Measurements from ENCODE around the gene MCUB.
"Not testable (repeated sequence)": the region's sequence is repeated elsewhere in the genome, so short reads cannot be mapped to it uniquely, and the experiment has no call there.

Gene MCUB

DNA sequence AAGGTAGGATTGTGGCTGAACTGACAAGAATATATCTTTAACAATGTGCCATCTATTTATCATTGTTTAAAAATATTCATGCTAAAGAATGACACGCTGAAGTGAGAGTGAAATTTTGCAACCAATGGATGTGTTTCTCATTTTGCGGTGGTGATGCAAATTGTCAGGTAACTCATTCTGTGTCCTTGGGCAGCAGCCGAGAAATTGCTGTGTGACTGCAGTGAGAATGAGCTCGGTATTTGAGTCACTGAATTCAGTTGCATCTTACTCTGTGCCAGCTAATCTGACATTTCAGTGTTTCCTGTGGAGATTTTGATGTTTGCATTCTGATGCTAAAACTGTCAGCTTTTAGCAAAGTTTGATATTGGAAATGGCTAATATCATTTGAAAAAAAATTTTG, 28.1 kb downstream of the MCUB start:
- DNase-seq, result no peak

DNA sequence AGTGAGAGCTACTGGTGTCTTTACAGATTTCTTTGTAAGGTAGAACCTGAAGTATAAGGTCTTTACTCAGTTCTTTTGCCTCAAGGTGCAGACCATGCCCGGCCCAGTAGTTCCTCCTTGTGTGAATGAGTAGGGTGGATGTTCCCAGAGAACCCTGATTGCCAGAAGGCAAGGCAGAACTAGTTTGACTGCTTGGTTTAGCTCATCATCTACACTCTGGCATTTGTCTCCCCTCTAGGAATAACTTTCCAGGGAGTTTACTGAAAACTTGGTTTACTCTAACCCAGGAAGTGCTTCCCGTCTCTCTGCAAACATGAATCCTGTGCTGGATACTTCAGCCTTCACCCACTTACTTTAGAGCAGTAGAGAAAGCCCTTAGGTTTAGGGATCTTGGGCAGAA, 29.1 kb downstream of the MCUB start:
- no peak for DNase-seq

DNA sequence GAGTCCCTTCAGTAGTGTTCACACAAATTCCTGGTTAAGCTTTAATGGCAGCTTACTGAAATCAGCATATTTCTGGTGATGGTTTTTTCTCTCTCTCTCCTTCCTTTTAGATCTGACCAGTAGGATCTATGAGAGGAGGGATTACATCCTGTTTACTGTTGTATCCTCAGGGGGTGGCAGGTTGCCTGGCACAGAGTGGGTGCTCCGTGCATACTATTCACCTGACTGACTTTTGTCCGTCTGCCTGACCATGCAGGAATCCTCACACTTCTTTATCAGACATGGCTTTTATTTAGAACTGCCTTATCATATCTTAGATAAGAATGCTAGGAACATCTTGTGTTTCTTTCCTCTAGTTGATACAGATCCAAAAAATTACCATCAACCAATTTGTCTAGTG, 29.6 kb downstream of the MCUB start:
- DNase-seq, result no peak

DNA sequence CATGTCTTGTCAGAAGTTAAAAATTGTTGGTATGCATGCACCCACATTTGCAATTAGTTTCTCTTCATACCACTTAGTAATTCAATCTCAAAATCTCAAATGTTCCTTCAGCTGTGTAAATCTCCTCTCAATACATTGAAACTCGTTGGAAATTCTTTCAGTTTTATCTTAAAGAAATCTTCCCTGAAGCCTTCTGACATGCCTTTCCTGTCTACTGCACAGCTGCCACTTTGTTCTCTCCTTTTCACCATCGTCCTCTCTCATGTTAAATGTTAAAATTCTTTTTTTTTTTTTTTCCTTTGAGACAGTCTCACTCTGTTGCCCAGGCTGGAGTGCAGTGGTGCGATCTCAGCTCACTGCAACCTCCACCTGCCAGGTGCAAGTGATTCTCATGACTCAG, 30.9 kb downstream of the MCUB start:
- no peak for DNase-seq

DNA sequence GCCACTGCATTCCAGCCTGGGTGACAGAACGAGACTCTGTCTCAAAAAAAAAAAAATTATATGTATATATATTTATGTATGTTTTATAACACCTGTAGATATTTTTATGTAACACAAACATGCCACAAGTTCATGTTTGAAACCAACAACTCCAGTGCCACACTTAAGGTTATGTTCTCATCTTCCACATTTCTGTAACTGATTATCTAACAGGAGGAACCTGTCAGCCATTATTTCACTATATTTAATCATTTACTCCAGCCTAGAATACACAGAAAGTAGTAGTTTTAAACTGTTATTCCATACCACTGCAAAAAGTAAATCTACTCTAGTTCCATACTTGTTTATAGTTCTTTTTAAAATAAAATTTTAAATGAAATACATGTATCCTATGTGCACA, 32.3 kb downstream of the MCUB start:
- DNase-seq, result no peak

DNA sequence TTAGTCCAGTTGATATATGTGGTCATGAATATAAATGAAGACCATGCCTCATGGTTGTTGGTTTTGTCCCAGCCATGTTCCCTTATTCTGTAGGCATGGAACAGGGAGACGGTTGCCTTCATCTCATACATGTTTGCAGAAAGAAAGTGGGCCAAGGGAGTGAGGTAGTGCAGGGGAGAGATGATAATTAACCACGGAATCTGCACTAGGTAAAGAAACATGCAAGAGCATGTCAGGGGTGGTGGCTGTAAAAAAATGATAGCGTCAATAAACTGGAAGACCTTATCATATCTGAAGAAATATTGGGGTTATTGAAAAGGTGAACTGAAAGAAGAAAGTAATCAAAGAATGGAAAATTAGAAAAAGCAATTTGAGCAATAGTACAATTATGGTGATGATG, 35.1 kb downstream of the MCUB start:
- not testable (repeated sequence) for DNase-seq

DNA sequence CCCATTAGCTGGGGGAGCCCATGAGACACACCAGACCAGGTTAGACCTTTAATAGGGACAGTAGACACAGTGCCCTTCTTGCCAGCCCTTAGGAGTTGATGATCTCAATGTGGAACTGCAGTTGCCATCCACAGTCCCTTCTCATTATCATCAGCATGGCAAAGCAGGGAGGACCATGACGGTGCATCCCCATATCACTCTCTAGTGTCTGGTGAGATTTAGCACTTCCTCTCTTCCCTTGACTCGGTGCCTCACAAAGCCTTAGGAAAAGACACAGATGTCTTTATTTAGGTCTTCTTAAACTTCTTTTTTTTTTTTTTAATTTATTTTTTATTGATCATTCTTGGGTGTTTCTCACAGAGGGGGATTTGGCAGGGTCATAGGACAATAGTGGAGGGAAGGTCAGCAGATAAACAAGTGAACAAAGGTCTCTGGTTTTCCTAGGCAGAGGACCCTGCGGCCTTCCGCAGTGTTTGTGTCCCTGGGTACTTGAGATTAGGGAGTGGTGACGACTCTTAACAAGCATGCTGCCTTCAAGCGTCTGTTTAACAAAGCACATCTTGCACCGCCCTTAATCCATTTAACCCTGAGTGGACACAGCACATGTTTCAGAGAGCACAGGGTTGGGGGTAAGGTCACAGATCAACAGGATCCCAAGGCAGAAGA, 36.5 kb downstream of the MCUB start:
- DNase-seq, result not testable (repeated sequence)

DNA sequence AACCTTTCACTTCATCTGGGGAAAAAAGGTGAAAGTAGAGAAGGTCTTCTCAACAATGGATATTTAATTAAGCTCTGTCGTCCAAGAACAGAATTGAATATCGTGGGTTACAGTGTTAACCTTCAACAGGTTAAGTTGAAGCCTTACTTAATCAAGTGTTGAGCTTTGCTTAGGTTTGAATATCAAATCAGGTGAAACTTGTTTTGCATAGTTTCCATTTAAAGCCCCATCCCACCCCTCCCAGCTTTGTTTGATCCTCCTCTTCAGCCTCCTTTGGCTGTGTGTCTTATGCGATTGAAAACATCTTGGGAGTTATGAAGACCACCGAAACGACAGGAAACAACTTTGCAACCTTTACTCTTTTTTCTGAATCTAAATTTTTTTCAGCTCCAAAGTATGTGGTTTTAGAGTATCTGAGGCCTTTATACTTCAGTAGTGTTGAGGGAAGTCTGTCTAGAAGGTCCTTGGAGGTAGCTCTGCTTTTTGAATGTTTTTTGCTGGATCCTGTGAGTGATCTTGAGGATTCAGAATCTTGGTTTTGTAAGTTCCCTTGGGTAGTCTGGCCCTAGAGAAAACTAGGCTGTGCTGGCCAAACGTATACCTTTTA, 39.1 kb downstream of the MCUB start:
- DNase-seq, result no peak

DNA sequence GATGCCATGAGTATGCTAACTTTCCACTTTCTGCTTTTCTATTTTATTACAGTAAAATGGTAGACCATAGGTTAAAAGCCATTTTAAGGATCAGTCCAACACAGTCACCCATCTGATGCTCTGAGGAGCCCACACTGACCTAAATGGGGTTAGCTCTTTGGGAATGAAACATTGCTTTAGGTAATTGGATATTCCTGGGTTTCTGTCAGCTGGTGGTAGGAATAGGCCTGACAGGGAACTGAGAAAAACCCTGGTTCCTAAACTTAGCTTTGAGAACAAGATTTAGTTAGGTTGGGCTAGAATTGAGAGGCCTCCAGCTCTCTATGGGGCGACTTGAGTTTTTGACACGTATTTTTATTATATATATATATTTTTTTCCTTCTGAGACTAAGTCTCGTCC, 40.4 kb downstream of the MCUB start:
- no peak for DNase-seq

DNA sequence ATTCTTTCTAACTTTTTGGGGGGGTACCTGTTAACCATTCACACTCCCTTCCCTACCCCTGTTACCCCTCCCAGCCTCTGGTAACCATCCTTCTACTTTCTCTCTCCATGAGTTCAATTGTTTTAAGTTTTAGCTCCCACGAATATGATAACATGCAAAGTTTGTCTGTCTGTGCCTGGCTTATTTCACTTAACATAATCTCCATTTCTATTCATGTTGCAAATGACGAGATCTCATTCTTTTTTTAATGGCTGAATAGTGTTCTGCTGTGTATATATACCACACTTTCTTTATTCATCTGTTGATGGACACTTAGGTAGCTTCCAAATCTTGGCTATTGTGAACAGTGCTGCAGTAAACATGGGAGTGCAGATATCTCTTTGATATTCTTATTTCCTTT, 41.3 kb downstream of the MCUB start:
- DNase-seq, result no peak

DNA sequence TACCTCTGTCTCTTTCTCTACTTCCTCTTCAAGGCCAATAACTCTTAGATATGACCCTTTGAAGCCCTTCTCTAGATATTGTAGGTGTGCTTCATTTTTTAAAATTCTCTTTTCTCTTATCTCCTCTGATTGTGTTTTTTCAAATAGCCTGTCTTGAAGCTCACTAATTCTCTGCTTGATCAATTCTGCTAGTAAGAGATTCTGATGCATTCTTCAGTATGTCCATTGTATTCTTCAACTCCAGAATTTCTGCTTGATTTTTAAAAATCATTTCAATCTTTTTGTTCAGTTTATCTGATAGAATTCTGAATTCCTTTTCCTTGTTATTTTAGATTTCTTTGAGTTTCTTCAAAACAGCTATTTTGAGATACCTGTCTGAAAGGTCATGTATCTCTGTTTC, 47.9 kb downstream of the MCUB start:
- DNase-seq, result no peak

DNA sequence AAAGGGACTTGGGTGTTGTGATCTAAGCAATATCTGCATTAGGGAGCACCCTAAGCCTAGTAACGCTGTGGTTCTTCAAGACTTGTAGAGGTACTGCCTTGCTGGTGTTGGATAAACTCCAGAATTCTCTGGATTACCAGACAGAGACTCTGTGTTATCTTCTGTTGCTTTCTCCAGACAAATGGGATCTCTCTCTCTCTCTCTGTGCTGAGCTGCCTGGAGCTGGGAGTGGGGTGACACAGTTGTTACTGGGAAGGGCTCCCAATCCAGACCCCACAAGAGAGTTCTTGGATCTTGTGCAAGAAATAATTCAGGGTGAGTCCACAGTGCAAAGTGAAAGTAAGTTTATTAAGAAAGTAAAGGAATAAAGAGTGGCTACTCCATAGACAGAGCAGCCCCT, 48.8 kb downstream of the MCUB start:
- no peak for DNase-seq

DNA sequence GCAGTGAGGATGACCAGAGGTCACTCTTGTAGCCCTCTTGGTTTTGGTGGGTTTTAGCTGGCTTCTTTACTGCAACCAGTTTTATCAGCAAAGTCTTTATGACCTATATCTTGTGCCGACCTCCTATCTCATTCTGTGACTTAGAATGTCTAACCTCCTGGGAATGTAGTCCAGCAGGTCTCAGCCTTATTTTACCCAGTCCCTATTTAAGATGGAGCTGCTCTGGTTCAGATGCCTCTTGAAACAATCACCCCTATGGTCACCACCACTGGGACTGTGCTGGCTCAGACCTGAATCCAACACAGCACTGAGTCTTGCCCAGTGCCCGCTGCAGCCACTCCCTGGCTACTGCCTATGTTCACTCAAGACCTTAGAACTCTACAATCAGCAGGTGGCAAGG, 49.4 kb downstream of the MCUB start:
- no peak for DNase-seq

DNA sequence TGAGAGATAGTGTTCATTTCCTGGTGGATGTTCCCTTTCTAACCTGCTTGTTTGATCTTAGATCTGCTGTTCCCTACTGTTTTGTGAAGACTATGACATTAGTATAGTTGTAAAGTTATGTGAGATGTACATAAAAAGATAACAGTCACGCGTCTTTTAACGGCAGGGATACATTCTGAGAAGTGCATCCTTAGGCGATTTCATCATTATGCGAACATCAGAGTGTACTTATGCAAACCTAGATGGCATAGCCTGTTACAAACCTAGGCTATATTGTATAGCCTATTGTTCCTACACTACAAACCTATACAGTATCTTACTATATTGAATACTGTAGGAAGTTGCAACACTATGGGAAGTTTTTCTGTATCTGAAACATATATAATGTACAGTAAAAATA, 50.4 kb downstream of the MCUB start:
- no peak for DNase-seq

DNA sequence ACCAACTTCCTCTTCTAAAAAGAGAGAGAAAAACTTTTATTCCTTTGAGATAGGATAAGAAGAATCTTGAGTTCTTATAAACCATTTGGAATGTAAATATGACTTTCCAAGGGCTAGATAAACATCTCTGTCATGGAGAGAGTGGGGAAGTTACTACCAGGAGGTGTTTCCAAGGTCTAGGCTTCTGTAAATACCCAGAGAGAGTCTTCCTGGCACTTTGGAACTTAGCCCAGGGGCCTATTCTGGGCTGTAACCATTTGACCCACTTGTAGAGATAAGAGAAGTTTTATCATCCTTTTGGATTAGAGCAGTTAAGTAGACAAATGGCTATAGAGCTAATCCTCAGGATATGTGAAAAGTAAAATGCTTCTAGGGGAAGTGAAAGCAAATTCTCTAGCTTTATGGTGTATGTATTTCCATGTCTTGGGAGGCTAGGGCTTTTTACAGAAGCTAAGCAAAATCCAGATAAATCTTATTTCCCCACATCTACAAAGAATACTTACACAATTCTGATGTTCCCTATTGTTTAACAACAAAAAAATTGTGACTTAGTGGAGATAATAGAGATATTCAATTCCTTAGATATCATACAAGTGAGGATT, 51.1 kb downstream of the MCUB start:
- DNase-seq, result no peak

DNA sequence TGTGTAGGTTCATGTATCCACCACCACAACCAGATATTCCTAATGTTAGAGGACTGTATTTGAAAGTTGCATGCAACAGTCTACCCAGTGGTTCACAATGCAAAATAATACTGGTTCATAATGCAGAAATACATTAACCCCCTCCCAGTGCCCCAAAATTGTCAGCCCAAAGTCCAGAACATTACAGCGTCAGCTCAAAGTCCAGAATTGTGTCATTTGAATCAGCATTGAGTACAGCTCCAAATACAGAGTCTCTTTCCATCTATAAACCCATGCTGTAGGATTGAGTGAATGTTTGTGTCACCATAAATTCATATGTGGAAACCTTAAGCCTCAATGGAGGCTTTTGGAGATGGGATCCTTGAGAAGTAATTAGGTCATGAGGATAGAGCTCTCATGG, 54.0 kb downstream of the MCUB start:
- DNase-seq, result no peak

DNA sequence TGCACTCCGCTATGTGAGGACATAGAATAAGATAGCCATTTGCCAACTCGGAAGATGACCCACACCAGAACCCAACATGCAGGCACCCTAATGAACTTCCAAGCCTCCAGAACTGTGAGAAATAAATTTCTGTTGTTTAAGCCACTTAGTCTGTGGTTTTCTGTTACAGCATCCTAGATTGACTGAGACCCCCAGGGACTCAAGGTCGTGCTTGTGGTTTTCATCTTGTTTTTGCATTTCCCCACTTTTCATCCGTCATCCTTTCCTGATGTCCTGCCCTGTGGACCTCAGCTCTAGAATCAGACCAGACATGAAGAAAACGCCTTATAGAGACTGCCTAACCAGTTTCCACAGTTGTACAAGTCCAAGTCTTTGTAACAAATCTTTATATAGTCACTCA, 54.4 kb downstream of the MCUB start:
- DNase-seq, result no peak

DNA sequence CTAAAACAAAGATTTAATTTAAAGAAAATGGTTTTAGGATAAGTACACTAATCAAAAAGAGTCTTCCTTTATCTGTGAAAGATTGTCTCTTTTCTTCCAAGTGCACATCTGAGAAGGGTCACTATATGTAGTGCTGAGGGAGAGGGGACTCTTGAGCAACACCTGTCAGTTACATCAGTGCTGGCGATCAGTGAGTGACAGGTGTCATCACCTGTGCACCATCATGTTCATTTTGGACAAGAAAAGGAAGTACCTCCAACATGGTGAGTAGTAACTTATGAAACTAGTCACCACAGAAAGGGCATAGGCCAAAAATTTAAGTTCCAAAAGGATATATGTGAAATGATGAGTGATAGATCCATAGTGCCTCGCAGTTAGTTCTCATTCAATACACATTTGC, 55.7 kb downstream of the MCUB start:
- no peak for DNase-seq

DNA sequence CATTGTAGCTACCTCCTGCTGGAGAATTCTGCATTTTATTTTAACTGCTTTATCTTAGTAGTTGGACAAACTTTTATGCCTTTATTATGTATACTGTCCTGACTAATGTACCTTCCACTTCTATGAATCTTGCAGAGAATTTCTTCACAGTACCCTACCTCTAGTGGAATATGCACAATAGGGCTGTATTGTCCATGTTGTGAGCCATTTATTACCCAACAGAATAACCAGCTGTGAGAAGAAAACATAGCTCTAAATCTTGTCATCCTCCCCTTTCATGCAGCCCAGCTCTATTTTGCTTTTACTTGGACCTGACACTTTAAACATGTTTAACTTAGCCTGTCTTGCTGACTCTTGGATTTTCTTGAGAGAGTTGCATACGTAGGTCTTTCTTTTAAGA, 56.2 kb downstream of the MCUB start:
- DNase-seq, result no peak

DNA sequence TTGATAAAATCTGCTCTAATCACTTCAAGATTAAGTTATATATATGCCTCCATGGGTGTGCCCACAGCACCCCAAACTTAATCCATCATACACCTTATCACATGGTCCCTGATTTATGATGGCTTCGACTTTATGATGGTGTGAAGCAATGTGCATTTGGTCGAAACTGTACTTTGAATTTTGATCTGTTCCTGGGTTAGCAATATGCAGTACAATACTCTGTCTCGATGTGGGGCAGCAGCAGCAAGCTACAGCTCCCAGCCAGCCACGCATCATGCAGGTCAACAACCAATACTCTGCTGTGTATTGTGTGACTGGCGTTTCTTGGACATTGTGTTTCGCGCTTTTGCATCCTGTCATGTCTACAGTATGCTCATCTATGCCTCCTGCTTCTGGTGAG, 62.6 kb downstream of the MCUB start:
- no peak for DNase-seq

DNA sequence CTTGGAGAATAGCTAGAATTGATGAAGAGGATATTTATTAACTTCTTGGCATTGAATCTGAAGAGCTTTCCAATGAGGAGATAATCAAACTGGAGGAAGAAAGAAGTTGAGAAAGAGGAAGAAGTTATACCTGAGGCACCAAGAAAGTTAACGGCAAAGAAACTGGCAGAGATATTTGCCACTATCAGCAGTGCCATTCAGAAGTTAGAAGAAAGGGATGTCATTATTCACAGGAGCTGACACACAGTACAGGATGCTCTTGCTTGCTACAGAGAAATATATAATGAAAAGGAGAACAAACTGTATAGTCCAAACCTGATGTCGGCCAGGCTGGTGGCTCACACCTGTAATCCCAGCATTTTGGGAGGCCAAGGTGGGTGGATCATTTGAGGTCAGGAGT, 64.5 kb downstream of the MCUB start:
- DNase-seq, result no peak

DNA sequence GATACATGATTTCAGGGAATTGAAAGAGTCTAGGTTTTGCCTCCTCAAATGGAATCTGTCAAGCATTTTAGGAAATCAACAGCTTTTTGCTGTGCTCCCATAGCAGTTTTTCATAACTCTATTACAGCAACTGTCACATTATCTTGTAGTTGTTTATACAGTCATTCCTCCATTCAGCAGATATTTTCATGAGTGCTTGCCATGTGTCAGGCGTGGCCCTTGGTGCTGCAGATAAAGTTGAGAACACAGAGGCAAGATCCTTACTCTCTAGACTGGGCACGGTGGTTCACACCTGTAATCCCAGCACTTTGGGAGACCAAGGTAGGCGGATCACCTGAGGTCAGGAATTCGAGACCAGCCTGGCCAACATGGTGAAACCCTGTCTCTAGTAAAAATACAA, 67.3 kb downstream of the MCUB start:
- DNase-seq, result no peak

DNA sequence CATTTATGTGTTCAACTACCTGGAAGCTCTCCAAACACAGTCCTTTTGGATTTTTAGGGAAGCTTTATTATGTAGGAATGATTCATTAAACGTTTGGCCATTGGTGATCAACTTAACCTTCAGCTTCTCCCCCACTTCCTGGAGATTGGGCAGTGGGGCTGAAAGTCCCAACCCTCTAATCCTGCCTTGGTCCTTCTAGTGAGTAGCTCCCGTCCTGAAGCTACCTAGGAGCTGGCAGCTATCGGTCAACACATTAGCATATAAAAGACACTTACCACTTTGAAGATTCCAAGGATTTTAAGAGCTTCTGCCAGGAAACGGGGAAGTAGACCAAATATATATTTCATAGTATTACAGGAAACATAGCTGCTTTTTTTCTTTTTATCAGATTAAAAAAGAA, 69.7 kb downstream of the MCUB start:
- DNase-seq, result no peak

DNA sequence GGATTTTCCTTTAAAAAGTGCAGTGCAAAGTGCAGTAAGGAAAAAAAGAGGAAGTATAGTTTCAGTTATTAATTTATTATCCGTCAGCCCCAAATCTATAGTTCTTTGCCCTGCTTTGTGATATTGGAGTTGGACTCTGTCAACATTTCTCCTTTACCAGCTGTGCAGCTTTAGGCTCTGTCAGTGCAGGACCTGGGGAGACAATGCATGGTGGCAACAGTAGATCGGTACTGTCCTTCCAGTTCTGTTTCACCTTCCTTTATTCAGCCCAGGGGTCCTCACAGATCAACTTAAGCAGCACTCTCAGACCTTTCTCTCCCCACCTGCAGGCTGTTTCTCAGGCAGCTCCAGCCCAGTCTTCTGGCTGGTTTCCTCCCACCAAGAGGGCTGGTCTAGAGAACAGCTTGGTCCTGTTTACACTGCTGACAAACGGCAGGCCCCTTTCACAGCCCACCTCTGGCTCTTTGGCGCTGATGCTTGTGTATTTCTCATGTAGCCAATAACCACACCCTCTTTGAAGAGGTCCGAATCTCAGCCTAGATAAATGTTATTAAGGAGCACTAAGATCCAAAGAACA, 71.6 kb downstream of the MCUB start:
- DNase-seq, result peak; percentile 13 to 25

DNA sequence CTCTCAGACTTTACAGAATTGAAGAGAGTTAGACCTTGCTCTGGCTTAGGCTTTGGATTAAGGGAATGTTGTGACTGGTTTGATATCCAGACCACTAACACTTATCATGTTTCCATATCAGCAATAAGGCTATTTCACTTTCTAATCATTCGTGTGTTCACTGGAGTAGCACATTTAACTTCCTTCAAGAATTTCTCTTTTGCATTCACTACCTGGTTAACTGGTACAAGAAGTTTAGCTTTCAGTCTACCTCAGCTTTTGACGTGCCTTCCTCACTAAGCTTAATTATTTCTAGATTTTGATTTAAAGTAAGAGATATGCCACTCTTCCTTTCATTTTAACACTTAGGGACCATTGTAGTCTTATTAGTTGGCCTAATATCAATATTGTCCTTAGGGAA, 80.6 kb downstream of the MCUB start:
- DNase-seq, result no peak

Data from SHP77 (cell line).